ENCODE data around the gene RUNX2. TPM values are rescaled to one million over a fixed set of nuclear protein-coding genes. Genes with fewer than 3 reads are reported as not detected.

Gene RUNX2
- total and polyA plus RNA-seq, 3 donors from 2014 or later, result 2.9 to 6.0 (median 4.3) TPM

DNA sequence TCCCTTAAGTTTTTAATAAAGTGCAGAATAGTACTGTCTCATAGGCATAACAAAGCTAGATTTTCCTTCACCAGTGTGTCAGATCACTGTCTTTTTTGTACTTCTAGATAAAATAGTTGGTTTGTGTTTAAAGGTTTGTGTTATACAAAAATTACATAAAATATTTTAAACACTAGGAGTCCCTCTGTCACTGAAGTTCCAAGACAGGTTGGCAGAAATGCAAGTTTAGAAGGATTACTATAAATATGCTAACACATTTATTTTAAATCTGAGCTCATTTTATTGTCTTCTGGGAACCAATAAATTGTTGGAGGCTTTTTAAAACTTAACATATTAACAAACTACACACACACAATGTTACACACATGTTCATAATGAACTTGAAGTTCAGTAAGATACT lies 30.8 kb upstream of the RUNX2 start:
- TF ChIP-seq POLR2A (IDR thresholded peaks at IDR 0.05), result no peak
- TF ChIP-seq, protein P1, sequence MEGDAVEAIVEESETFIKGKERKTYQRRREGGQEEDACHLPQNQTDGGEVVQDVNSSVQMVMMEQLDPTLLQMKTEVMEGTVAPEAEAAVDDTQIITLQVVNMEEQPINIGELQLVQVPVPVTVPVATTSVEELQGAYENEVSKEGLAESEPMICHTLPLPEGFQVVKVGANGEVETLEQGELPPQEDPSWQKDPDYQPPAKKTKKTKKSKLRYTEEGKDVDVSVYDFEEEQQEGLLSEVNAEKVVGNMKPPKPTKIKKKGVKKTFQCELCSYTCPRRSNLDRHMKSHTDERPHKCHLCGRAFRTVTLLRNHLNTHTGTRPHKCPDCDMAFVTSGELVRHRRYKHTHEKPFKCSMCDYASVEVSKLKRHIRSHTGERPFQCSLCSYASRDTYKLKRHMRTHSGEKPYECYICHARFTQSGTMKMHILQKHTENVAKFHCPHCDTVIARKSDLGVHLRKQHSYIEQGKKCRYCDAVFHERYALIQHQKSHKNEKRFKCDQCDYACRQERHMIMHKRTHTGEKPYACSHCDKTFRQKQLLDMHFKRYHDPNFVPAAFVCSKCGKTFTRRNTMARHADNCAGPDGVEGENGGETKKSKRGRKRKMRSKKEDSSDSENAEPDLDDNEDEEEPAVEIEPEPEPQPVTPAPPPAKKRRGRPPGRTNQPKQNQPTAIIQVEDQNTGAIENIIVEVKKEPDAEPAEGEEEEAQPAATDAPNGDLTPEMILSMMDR (IDR thresholded peaks at IDR 0.05), result no peak
- no peaks in the 10 kb centered on the region for H3K27me3 ChIP-seq
- H3K27ac ChIP-seq, result no peak overlapping the region
- intact Hi-C loops (cut with DNase I; ENCODE audit: low total_unique reads), result no loop called here
- DNase-seq, result no peak
- H3K36me3 ChIP-seq (ENCODE audit: low read depth, missing control alignments), result no peaks in the 10 kb centered on the region
- H3K4me1 ChIP-seq, result no peaks in the 10 kb centered on the region
- H3K9me3 ChIP-seq, result no peaks in the 10 kb centered on the region
- H3K4me3 ChIP-seq, result no peak overlapping the region

- no peaks in the 10 kb centered on the region for H3K27me3 ChIP-seq
- H3K36me3 ChIP-seq (ENCODE audit: low read depth, missing control alignments), result no peaks in the 10 kb centered on the region
- 94 to 98% methylated on average over 3 of the region's 3 CpGs for WGBS, 2 donors
- TF ChIP-seq POLR2A (IDR thresholded peaks at IDR 0.05), result no peak
- no peaks in the 10 kb centered on the region for H3K9me3 ChIP-seq
- intact Hi-C loops (cut with DNase I; ENCODE audit: low total_unique reads), result no loop called here
- H3K4me1 ChIP-seq, result no peaks in the 10 kb centered on the region
- no peak for DNase-seq
- H3K4me3 ChIP-seq, result no peak overlapping the region
- H3K27ac ChIP-seq, result no peak overlapping the region
Observed at GRCh38 chr6:45299096-45299581, 29.0 kb upstream of the RUNX2 start.

GRCh38 chr6:45300736-45301135 lies 27.4 kb upstream of the RUNX2 start:
- intact Hi-C loops (cut with DNase I; ENCODE audit: low total_unique reads), result no loop called here
- Histone ChIP-seq H3K27ac (no peak overlapping the region), H3K27me3 (no peaks in the 10 kb centered on the region), H3K36me3 (ENCODE audit: low read depth, missing control alignments) (no peaks in the 10 kb centered on the region), H3K9me3 (no peaks in the 10 kb centered on the region), H3K4me1 (no peaks in the 10 kb centered on the region), H3K4me3 (no peak overlapping the region)
- DNase-seq, result no peak
- TF ChIP-seq POLR2A (IDR thresholded peaks at IDR 0.05), result no peak
- TF ChIP-seq, protein P1 (IDR thresholded peaks at IDR 0.05), result no peak
- WGBS, 2 donors, result 87 to 91% methylated on average over 1 of the region's 1 CpG

DNA sequence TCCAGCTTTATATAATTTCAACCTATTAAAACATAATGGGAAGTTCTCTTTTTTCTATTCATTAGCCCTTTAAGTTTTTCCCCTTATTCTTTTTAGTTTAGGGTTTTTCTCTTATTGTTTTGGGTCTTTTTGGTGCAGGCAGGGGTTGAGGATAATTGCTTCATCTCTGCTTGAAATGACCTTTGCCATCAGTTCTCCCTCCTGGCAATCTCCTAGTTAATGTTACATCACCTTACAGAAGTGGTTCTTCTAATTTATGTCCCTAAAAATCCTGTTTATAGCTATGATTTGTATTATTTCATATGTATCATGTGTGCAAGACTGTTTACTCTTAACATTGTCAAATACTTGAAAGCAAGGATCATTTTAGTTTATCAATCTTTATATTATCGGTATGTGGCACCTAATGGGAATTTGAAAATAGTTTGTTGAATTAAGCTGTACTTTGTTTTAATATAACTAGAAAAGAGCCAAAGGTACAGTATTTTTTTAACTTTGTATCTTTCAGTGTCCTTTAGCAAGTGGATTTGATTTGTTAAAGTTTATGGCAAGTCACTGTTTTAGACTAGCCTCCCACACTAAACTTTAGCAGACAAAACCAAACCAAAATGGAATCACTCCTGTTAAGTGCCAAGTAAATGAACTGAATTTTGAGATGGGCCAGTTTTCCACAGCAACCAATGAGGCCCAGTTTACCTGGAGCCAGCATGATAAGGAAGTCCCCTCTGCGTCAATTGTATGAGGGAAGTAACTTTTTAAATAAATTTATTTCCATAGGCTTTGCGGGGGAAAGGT lies 26.6 kb upstream of the RUNX2 start:
- H3K36me3 ChIP-seq (ENCODE audit: low read depth, missing control alignments), result no peaks in the 10 kb centered on the region
- H3K4me1 ChIP-seq, result no peaks in the 10 kb centered on the region
- no peaks in the 10 kb centered on the region for H3K27me3 ChIP-seq
- intact Hi-C loops (cut with DNase I; ENCODE audit: low total_unique reads), result no loop called here
- 62 to 88% methylated on average over 2 to 3 of the region's 3 CpGs for WGBS, 2 donors
- no peaks in the 10 kb centered on the region for H3K9me3 ChIP-seq
- no peak overlapping the region for H3K4me3 ChIP-seq
- DNase-seq, result no peak
- H3K27ac ChIP-seq, result no peak overlapping the region
- TF ChIP-seq POLR2A (IDR thresholded peaks at IDR 0.05), result no peak
- TF ChIP-seq, protein P1 (IDR thresholded peaks at IDR 0.05), result no peak

DNA sequence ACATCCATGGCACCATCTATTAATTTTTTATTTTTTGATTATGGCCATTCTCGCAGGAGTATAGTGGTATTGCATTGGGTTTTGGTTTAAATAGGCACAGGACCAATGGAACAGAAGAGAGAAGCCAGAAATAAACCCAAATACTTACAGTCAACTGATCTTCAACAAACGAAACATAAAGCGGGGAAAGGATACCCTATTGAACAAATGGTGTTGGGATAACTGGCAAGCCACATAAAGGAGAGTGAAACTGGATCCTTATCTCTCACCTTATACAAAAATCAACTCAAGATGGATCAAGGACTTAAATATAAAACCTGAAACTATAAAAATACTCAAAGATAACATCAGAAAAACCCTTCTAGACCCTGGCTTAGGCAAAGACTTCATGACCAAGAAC lies 25.3 kb upstream of the RUNX2 start:
- no peaks in the 10 kb centered on the region for H3K36me3 ChIP-seq (ENCODE audit: low read depth, missing control alignments)
- H3K9me3 ChIP-seq, result no peaks in the 10 kb centered on the region
- H3K4me1 ChIP-seq, result no peaks in the 10 kb centered on the region
- TF ChIP-seq, protein P1 (IDR thresholded peaks at IDR 0.05), result no peak
- no peak for TF ChIP-seq POLR2A (IDR thresholded peaks at IDR 0.05)
- WGBS, 2 donors, result 94 to 99% methylated on average over 3 of the region's 3 CpGs
- DNase-seq, result no peak
- no peaks in the 10 kb centered on the region for H3K27me3 ChIP-seq
- intact Hi-C loops (cut with DNase I; ENCODE audit: low total_unique reads), result no loop called here
- H3K27ac ChIP-seq, result no peak overlapping the region
- H3K4me3 ChIP-seq, result no peak overlapping the region

Measured in testis (tissue), 3 donors.